NCI-H748 (cell line): ENCODE data around the gene SLC38A3.

Experiments
- DNase-seq: peaks from one replicate; lab custom pipeline; 2025; ENCODE audit not compliant: unreplicated experiment; lab: John Stamatoyannopoulos, UW

The SLC38A3 gene

GRCh38 chr3:50264383-50264963 lies 59.4 kb downstream of the SLC38A3 start:
- DNase-seq = no peak

GRCh38 chr3:50264964-50265485 lies 60.0 kb downstream of the SLC38A3 start:
- DNase-seq = no peak

- DNase-seq = no peak
Observed at GRCh38 chr3:50265571-50265970, 60.5 kb downstream of the SLC38A3 start.

- DNase-seq = no peak
Observed at GRCh38 chr3:50266017-50266416, 60.9 kb downstream of the SLC38A3 start.

- DNase-seq = no peak
Observed at GRCh38 chr3:50266836-50267235, 61.8 kb downstream of the SLC38A3 start.

GRCh38 chr3:50267280-50267913 lies 62.3 kb downstream of the SLC38A3 start:
- no peak for DNase-seq

GRCh38 chr3:50268276-50268675 lies 63.2 kb downstream of the SLC38A3 start:
- no peak for DNase-seq

- peak; percentile 11 for DNase-seq
Observed at GRCh38 chr3:50268703-50269451, 63.8 kb downstream of the SLC38A3 start, which contains the start of gene SEMA3B. TSS of gene SEMA3B (plus strand) at chr3:50269147. CDS start at chr3:50269241, 94 bp downstream.

GRCh38 chr3:50269460-50269859 lies 64.4 kb downstream of the SLC38A3 start:
- DNase-seq = no peak

- DNase-seq = no peak
Observed at GRCh38 chr3:50269977-50270413, 64.9 kb downstream of the SLC38A3 start.

GRCh38 chr3:50270422-50271224 lies 65.6 kb downstream of the SLC38A3 start:
- DNase-seq = no peak
